Astrocyte (in vitro differentiated cells and primary cell): Measurements from ENCODE around the gene MEN1.

ENCODE experiments used
- EZH2 ChIP-seq: IDR thresholded peaks from 2 replicates; pipeline ENCODE4 v1.6.1; 2012; ENCODE audit warnings: mild to moderate bottlenecking, low read length, inconsistent platforms; ENCODE audit not compliant: insufficient read depth
- TF ChIP-seq, protein P1 (sequence below): IDR thresholded peaks from 2 replicates; pipeline ENCODE4 v1.5.1; 2011; ENCODE audit warnings: low read depth, mild to moderate bottlenecking, inconsistent platforms, low read length, moderate library complexity; ENCODE audit not compliant: insufficient read depth

- TF ChIP-seq, protein P1, sequence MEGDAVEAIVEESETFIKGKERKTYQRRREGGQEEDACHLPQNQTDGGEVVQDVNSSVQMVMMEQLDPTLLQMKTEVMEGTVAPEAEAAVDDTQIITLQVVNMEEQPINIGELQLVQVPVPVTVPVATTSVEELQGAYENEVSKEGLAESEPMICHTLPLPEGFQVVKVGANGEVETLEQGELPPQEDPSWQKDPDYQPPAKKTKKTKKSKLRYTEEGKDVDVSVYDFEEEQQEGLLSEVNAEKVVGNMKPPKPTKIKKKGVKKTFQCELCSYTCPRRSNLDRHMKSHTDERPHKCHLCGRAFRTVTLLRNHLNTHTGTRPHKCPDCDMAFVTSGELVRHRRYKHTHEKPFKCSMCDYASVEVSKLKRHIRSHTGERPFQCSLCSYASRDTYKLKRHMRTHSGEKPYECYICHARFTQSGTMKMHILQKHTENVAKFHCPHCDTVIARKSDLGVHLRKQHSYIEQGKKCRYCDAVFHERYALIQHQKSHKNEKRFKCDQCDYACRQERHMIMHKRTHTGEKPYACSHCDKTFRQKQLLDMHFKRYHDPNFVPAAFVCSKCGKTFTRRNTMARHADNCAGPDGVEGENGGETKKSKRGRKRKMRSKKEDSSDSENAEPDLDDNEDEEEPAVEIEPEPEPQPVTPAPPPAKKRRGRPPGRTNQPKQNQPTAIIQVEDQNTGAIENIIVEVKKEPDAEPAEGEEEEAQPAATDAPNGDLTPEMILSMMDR: no peak
- no peak for TF ChIP-seq EZH2
Measured at GRCh38 chr11:64772303-64773018, 37.9 kb downstream of the MEN1 start.
